ENCODE measurements around the gene CXXC5.
"Not testable (repeated sequence)": the region's sequence is repeated elsewhere in the genome, so short reads cannot be mapped to it uniquely, and the experiment has no call there.

CXXC5 gene

GRCh38 chr5:139696894-139697658 is 48.9 kb downstream of the CXXC5 start:
- DNase-seq = peak; percentile 22

- no peak for DNase-seq
Measured at GRCh38 chr5:139698490-139699146, 50.5 kb downstream of the CXXC5 start.

GRCh38 chr5:139699351-139699750 is 51.2 kb downstream of the CXXC5 start:
- no peak for DNase-seq

- no peak for DNase-seq
Measured at GRCh38 chr5:139700711-139701055, 52.5 kb downstream of the CXXC5 start.

- DNase-seq = no peak
Measured at GRCh38 chr5:139701056-139701741, 53.0 kb downstream of the CXXC5 start.

- no peak for DNase-seq
Measured at GRCh38 chr5:139702548-139702947, 54.4 kb downstream of the CXXC5 start.

GRCh38 chr5:139704748-139705147 is 56.6 kb downstream of the CXXC5 start:
- no peak for DNase-seq

GRCh38 chr5:139705191-139705590 is 57.0 kb downstream of the CXXC5 start:
- DNase-seq = no peak

GRCh38 chr5:139705655-139706587 is 57.8 kb downstream of the CXXC5 start:
- DNase-seq = no peak

GRCh38 chr5:139707445-139708003 is 59.4 kb downstream of the CXXC5 start:
- no peak for DNase-seq

- DNase-seq = no peak
Measured at GRCh38 chr5:139708434-139708861, 60.3 kb downstream of the CXXC5 start.

GRCh38 chr5:139708877-139709581 is 60.9 kb downstream of the CXXC5 start:
- DNase-seq = no peak

GRCh38 chr5:139709582-139710318 is 61.6 kb downstream of the CXXC5 start:
- peak; percentile 34 for DNase-seq

- peak; percentile 67 for DNase-seq
Measured at GRCh38 chr5:139710319-139711066, 62.3 kb downstream of the CXXC5 start.

GRCh38 chr5:139711067-139711905 is 63.1 kb downstream of the CXXC5 start:
- peak; percentile 74 for DNase-seq

GRCh38 chr5:139711906-139712224 is 63.7 kb downstream of the CXXC5 start:
- DNase-seq = no peak

GRCh38 chr5:139712412-139712811 is 64.3 kb downstream of the CXXC5 start:
- DNase-seq = no peak

- DNase-seq = not testable (repeated sequence)
Measured at GRCh38 chr5:139713898-139714297, 65.7 kb downstream of the CXXC5 start.

GRCh38 chr5:139717221-139717620 is 69.1 kb downstream of the CXXC5 start:
- no peak for DNase-seq

All from CD4-positive, alpha-beta T cell treated with Interleukin-10 for 1 hour (primary cell).